ENCODE data around the gene KLHL22.
A peak's percentile ranks its signal among the peaks of the same experiment; 100 is the strongest.
"Not testable (repeated sequence)": the region's sequence is repeated elsewhere in the genome, so short reads cannot be mapped to it uniquely, and the experiment has no call there.

Gene KLHL22

DNA sequence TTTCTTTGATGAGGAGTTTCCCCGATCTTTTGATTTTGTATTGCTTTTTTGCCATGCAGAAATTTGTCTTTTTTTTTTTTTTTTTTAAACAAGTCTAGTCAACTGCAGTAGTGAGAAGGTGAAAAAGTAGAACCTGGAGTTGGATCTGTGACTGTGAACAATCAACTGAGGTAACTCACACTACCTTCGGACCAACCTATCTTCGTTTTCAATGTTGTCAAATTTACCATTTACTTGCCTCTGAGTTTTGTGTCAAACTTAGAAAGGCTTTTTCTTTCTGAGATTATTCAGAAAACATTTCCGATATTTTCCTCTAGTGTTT, 20.5 kb downstream of the KLHL22 start:
- intact Hi-C loops (cut with DNase I): no loop called here
- no peak for DNase-seq

DNA sequence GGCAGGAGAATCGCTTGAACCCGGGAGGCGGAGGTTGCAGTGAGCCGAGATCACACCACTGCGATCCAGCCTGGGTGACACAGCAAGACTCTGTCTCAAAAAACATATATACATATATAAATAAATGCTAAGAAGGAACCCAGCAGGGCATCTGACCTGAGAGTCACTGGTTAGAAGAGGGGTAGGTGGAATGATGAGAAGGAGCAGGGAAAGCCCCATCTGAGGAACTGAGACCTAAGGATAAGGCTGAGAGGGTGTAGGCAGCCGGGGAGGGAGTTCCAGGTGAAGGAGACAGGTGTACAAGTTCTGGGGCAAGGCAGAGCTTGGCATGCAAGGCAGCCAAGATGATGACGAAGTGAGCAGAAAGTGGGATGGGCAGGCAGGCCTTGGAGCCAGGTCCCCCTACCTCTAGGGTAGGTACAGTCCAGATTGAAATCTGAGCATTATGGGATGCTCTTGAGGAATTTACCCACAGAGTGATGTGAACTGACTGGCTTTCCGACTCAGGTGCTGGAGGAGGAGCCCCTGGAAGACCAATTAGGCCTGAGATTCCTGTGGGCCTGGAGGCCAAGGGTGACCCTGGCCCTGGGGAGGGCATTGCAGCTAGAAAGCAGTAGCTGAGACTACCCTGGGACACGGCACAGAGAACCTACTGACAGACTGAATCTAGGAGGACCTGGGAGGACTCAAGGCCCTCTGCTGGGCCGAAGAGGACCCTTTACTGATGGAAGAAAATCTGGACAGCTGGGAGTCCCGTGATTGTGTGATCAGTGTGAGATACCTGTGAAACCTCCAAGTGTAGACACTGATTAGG, 22.8 kb downstream of the KLHL22 start:
- intact Hi-C loops (cut with DNase I): no loop called here
- DNase-seq: peak in 3 of 10 donors; percentile 14 to 51 (median 21)

DNA sequence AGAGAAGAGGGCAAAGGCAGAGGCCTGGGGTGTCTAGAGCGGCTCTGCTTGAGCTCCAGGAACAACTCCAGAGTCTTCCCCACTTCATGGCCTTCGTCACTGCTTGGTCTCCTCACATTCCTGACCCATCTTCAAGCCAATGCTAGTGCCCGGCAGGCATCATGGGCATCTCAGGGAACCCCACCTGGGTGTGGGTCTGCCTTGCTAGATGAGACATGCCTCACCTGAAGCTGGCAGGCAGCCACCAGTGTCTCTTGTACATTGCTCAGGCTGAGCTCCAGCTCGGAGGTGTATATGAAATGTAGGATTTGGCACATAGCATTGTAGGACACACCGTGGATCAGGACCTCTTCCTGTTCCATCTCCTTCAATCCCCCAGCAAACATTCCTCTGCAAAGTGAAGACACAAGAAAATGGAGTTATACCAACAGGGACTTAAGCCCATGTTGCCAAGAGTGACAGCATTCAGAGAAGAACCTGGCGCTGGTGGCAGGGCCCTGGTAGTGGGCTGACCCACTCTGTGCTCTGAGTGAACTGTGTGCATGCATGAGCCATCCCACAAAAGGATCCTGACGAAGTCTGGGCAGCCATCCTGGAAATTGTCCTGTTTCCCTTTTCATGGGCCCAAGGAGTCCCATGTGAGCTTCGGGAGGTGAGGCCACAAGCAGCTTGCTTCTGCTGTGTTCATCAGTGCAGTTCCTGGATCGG, 24.3 kb downstream of the KLHL22 start:
- intact Hi-C loops (cut with DNase I): no loop called here
- peak in 2 of 10 donors; percentile 47 to 71 for DNase-seq

DNA sequence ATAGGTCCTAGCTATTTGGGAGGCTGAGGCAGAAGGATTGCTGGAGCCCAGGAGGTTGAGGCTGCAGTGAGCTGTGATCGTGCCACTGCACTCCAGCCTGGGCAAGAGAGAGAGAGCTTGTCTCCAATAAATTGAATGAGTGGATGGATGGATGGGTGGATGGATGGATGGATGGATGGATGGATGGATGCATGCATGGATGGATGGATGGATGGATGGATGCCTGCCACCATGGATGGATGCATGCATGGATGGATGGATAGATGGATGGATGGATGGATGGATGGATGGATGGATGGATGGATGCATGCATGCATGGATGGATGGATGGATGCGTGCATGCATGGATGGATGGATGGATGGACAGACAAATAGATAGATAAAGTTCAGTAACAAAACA, 25.1 kb downstream of the KLHL22 start:
- peak in 2 of 10 donors; percentile 5 to 37 for DNase-seq
- intact Hi-C loops (cut with DNase I): not testable (repeated sequence)

DNA sequence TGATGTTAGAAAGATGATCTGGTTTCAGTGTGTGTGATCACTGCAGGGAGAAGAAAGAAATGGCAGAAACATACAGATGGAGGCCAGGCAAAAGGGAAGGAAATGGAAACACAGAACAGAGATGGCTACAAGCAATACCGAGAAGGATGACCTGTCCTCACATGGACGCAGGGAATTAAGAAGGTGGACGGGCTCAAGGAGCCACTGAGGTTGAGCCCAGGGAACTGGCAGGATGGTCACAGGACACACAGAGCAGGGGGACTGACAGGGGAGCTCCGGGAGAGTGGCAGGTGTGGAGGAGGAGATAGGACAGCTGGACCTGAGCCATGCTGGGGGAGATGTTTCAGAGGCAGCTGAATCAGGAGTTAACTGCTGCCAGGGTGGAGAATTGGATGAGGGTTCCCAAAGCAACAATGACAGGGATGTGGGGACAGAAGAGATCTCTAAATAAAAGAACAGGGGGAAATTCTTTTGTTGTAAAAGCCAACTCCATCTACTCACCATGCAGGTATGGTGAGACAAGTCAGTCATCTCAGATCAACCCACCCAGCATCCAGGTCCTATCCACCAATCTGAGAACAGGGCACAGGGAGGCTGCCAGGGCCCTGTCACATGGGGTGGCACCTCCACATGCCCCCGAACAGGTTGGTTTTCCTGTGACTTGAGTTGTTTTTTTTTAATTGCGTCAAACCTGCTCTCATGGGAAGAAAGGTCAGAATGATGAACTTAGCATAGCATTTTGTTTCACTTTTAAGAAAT, 26.3 kb downstream of the KLHL22 start:
- peak in 3 of 10 donors; percentile 18 to 66 (median 55) for DNase-seq
- intact Hi-C loops (cut with DNase I): no loop called here

DNA sequence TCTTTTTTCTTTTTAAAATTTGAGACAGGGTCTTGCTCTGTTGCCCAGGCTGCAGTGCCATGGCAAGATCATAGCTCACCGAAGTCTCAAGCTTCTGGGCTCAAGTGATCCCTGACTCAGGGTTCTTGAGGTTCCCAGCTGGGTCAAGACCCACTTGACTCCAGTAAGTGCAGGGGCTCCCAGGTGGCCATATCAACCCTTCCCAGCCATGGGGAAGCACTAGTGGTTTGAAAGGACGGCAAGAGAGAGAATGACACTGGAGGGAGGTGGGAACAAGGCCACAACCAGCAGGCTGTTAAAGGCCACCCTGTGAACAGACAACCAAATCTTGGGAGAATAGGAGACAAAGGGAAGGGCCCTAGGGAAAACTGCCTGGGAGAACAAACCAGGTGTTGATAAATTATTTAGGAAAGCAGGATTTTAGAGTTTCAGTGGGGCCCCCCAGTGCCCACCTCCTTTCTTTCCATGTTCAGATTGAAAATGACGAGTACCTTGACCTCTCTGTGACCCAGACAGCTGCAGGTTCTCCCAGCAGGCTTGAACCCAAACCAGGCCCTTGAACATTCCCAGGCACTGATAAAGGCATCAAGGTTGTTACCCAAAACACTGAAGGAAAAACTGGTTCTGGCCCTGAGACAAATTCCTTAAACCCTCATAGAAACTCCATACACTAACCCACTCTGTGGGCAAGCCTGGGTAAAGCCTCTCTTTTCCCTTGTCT, 28.8 kb downstream of the KLHL22 start:
- intact Hi-C loops (cut with DNase I): no loop called here

DNA sequence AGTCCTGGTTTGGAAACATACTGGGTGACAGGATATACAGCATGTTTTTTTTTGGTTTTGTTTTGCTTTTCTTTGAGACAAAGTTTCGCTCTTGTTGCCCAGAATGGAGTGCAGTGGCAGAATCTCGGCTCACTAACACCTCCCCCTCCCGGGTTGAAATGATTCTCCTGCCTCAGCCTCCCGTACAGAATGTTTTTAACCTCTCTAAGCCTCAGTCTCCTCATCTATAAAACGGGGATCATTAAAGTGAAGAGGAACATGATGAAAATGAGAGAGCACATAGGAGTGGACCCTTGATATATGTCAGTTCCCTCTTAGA, 29.9 kb downstream of the KLHL22 start:
- intact Hi-C loops (cut with DNase I): no loop called here
- no peak for DNase-seq

More for the DNA sequence above, 28.8 kb downstream of the KLHL22 start:
- DNase-seq: peak in 2 of 10 donors; percentile 8 to 21

DNA sequence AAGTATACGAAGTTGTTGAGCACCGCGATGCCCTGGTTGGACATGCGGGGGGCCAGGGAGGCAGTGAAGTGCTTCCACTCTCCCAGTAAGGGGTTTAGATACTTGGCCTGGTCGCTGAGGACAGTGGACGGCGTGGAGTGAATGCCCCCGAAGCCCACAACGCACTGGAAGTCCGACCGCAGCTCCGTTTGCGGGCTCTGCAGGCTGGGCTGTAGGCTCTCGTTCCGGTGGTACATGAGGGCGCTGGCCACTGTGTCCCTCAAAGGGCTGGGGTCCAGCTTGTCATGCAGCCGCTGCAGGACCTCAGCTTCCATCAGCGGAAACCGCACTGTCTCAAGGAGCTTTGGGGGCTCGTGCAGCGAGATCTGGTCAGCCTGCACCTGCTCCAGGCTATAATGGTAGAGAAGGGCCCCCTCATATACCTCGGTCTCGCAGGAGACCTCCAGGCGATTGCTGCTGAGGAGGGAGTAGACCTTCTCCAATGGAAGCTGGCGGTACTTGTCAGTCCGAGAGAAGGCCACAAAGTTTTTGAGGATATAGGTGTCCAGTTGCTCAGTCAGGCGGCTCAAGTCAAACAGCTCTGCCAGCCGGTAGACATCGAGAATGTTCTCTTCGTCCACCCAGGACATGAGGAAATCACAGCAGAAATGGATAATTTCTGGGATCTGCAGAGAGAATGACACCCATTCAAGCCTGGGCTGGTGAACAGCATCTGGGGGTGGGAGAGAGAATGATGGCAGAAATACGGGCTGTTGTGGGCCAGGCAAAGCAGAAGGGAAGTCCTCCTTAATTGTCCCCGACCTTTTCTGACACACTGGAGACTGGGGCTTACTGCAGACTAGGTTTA, 30.5 kb downstream of the KLHL22 start:
- intact Hi-C loops (cut with DNase I): no loop called here
- peak in 2 of 10 donors; percentile 40 to 73 for DNase-seq

DNA sequence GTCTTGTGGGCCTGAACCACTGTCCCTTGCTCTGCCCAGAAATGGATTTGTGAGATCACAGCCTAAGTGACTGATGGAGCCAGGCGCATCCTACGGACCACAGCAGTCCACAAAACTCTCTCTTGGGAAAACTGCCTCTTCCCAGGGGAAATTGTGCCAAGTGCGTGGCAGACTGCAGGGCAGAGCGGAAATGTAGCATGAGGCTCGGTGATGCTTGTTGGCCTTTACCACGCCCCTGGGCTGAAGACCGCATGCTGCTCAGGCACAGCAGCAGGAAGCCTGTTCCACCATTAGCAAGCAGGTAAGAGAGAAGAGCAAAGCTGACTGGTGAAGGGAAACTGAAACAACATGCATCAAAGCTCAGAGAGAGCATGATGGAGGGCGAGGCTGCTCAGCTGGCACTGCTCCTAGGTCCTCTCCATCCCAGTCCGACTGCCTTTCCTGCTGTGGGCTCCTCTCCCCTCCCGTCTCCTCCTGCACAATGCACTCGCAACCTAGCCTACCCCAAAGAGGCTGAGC, 31.4 kb downstream of the KLHL22 start:
- peak in 2 of 10 donors; percentile 43 to 54 for DNase-seq
- intact Hi-C loops (cut with DNase I): no loop called here

DNA sequence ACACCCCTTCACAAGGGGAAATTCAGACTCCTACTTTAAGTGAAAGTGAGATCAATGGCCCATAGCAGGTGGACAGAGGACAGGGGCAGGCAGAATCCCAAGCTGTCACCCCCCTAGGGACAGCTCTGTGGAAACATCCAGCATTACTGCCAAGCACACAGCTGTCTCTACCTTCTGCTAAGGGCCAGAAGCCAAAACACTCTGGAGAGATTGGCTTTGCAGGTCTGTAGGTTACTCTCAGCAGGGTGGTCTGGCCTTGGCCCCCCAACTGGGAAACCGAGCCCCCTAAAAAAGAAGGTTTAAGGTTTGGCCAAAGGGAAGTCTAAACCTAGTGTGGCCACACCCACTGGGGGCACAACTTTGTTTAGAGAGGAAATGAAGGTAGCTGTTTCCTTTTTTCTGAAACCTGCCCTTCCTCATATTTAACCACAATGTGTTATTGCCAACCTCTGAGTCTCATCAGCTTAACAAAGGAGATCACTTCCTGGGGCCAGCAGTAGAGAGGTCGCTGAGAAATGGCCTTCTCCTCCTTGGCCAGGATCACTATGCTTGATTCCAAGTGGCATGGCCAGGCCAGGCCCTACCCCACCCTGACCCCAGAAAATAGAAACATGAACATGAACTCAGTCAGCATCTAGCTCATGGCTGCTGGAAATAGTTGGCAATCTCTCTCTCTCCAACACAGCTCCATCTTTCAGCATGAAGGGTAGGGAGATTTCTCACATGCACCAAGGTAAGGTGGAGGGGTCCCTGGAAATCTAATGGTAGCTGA, 32.1 kb downstream of the KLHL22 start:
- intact Hi-C loops (cut with DNase I): no loop called here
- peak in 2 of 10 donors; percentile 5 to 20 for DNase-seq

DNA sequence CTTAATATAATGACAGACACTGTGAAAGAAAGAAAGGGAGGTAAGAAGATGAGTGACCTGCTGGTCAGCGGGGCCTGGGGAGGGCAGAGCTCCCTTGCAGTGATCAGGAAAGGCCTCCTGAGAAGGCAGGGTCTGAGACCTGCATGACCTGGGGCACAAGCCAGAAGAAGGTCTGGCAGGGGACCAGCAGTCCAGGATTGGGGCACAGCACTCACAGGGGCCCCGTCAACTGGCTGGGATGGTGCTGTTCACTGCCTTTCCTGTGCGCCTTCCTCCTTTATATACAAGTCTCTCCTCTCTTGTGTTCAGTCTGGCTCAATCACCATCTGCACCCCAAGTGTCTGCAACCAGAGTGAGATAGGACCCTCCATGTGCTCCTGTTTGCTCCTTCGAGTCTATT, 35.7 kb downstream of the KLHL22 start:
- intact Hi-C loops (cut with DNase I): no loop called here

DNA sequence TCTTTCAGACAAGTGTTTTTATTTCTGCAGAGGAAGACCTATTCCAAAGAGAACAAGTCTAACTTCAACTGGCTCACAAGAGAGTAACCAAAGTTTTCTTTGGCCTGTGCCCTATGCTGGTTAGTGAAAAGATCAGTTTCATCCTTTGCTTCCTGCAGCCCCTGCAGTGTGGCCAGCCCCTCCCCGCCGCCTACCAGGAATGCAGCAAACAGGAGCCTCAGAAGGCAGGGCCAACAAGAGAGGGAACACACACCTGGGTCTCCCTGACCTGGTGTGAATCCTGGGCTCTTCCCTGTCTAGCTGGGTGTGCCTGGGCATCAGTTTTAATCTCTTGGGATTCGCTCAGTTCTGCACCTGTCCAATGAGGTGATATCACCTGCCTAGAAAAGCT, 36.4 kb downstream of the KLHL22 start:
- intact Hi-C loops (cut with DNase I): no loop called here
- peak in 2 of 10 donors; percentile 23 to 39 for DNase-seq

More for the DNA sequence above, 35.7 kb downstream of the KLHL22 start:
- DNase-seq: peak in 3 of 10 donors; percentile 5 to 74 (median 25)

DNA sequence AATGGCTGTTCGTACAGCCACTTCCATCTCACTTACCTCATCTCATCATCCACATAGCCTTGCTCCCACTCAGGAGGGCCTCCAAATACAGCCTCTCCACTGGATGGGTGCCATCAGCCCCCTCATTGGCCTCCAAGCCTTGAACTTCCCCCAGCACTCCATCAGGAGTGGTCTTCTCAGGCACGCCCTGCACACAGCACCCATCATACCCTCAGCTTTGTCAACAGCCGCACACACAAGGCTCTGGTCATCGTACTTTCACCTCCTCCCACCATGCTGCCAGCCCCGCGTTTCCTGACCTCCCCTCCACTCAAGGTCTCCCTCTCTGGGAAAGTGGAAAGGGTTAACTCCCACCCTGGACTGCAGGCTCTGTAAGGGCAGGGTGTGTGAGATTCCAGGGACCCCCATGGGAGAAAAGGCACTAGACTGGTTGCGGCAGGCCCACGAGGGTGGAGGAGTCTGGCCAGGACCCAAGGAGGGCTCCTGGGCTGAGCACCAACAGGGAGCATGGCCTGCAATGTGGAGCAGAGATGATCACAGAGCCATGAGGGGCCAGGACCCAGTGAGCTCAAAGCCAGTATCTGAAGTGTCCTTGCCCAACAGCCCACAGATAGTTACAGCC, 37.0 kb downstream of the KLHL22 start:
- intact Hi-C loops (cut with DNase I): no loop called here
- peak in 2 of 10 donors; percentile 37 to 52 for DNase-seq

DNA sequence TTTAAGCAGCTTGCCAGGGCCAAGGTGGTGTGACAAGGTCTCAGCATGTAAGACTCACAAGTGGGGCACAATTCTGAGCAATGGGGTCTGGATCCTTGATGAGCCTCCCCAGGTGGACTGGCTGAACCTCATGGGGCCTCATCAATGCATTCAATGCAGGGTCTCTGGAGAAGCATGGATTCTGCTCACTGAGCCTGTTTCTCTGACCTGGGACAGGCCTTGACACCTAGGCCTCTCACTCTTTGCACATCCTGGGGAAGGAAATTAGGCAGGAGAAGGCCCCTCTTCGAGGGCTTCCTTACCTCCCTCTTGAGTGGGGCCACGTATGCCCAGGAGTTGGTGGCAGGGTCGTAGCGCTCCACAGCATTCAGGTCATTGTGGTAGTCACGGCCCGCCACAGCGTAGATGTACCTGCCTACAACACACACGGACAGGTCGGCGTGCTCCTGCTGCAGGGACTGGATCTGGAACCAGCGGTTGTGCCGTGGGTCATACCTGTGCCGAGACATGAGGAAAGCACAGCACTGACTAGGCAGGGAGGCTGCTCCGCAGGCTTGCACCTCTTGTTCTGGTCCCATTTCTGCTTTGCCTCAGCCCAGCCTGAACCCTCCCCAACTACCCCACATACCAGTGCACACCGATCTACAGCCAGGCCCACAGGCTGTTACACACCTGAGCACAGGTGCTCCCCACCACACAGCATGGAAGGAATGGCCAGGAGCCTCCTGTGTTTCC, 37.9 kb downstream of the KLHL22 start:
- intact Hi-C loops (cut with DNase I): no loop called here

DNA sequence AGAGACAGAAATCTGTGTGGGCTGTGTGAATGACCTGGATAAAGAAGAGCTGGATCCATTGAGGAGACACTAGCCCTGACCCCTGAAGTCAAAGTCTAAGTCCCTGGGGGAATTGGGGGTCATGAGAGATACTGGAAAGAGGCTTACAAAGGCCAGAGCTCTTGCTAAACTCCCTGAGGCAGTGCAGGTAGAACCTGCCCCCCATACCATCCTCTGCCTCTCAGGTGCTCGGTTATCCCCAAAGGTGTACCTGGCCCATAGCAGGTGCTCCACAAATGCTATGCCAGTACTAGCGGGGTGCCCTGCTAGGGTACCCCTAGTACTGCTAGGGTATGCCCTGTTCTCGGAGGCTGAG, 38.9 kb downstream of the KLHL22 start:
- intact Hi-C loops (cut with DNase I): loop anchor here (1.0 kb wide), 1 partner anchor 38 kb away; no protein-coding TSS in a partner anchor
- DNase-seq: peak in 3 of 10 donors; percentile 16 to 22 (median 20)

More for the DNA sequence above, 37.9 kb downstream of the KLHL22 start:
- peak in 3 of 10 donors; percentile 29 to 76 (median 45) for DNase-seq

DNA sequence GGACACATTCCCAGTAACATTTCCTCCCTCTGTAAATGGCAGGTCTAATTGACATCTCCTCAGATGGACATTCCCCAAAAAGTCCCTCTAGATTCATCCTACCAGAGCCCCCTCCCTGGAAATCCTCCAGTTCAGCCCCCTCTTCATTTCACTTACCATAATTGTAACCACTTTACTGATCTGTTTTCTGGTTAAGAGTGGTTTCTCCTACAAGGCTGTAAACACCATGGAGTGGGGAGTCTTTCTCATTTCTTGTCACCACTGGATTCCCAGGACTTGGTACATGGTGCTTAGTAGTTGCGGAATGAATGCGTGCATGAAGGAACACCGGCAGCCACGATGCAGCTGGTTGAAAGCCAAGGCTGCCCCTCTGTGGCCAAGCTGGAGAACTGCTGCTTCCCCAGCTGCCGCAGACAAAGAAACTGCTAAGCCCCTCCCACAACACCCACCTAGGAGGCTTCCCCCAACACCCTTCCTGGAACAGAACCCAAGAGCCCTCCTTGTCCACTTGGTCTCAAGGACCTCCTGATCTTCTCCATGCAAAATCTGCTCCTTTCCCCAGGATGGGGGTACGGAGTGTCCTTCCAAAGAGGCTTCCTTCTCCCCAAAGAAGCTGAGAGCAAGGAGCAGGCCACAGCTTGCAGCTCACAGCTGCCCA, 39.4 kb downstream of the KLHL22 start:
- intact Hi-C loops (cut with DNase I): loop anchor here (1.0 kb wide), 1 partner anchor 38 kb away; no protein-coding TSS in a partner anchor
- peak; percentile 67 to 97 (median 76) for DNase-seq

DNA sequence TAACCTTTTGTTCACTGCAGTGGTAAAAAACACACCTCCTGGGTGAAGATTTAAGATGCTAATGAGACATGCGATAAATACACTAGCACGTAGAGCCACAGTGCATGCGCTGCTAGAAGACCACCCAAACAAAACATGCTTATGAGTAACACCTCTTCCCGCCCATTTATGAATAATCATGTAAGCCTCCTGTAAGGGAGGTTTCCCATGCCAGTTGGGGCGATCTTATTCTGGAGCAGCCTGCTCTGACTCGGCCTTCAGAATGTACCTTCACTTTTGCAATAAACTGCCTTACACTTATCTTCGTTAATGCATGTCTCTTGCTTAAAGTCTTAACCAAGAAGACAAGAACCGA, 39.9 kb downstream of the KLHL22 start:
- DNase-seq: peak in 1 of 10 donors; percentile 0
- intact Hi-C loops (cut with DNase I): loop anchor here (1.0 kb wide), 1 partner anchor 37 kb away; no protein-coding TSS in a partner anchor
